ENCODE measurements around the gene CHMP2A. TPM values are rescaled to one million over a fixed set of nuclear protein-coding genes. Genes with fewer than 3 reads are reported as not detected.
A peak's percentile ranks its signal among the peaks of the same experiment; 100 is the strongest.

The CHMP2A gene
- total RNA-seq, 1 experiment from 2014 or later = 109 TPM

DNA sequence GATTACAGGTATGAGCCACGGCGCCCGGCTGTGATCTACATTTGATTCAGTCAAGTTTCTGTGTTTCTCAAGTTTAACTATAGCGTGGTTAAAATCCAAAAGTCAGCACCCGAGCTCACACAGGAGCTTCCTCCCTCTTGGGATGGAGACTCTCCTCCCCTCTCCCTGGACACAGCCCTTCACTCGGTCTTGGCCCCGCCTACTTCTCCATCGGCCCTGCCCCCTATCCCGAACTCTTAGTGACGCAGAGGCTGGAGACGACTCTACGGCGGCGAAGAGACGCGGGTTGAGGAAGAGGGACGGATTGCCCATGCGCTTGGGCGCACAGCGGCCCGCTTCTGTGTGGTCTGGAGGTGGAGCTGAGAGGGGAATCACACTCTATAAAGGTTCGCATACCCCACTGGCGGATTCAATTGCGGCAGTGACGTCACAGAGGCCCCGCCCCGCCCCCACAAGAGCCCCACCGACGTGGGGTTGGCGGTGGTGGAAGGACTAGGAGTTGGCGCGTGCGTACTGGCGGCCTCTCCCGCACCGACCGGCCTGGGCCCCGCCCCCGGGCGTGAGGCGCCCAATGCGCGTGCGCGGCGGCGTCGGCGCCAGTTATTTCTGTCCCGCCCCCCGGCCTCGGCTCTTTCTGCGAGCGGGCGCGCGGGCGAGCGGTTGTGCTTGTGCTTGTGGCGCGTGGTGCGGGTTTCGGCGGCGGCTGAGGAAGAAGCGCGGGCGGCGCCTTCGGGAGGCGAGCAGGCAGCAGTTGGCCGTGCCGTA lies 10.9 kb downstream of the CHMP2A start, which contains the start of gene TRIM28 (continued):
- no peak for TF ChIP-seq NR2C2 (CRISPR knock-in tag; IDR thresholded peaks at IDR 0.05)
- no peak for TF ChIP-seq NFE2L1 (CRISPR knock-in tag; IDR thresholded peaks at IDR 0.05)
- TF ChIP-seq, protein P1, sequence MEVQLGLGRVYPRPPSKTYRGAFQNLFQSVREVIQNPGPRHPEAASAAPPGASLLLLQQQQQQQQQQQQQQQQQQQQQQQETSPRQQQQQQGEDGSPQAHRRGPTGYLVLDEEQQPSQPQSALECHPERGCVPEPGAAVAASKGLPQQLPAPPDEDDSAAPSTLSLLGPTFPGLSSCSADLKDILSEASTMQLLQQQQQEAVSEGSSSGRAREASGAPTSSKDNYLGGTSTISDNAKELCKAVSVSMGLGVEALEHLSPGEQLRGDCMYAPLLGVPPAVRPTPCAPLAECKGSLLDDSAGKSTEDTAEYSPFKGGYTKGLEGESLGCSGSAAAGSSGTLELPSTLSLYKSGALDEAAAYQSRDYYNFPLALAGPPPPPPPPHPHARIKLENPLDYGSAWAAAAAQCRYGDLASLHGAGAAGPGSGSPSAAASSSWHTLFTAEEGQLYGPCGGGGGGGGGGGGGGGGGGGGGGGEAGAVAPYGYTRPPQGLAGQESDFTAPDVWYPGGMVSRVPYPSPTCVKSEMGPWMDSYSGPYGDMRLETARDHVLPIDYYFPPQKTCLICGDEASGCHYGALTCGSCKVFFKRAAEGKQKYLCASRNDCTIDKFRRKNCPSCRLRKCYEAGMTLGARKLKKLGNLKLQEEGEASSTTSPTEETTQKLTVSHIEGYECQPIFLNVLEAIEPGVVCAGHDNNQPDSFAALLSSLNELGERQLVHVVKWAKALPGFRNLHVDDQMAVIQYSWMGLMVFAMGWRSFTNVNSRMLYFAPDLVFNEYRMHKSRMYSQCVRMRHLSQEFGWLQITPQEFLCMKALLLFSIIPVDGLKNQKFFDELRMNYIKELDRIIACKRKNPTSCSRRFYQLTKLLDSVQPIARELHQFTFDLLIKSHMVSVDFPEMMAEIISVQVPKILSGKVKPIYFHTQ (CRISPR knock-in tag; IDR thresholded peaks at IDR 0.05) = no peak
- peak; percentile 75; the same call in 1 of the 2 replicates for TF ChIP-seq ATF1 (CRISPR knock-in tag; IDR thresholded peaks at IDR 0.05)
- TF ChIP-seq, protein P2, sequence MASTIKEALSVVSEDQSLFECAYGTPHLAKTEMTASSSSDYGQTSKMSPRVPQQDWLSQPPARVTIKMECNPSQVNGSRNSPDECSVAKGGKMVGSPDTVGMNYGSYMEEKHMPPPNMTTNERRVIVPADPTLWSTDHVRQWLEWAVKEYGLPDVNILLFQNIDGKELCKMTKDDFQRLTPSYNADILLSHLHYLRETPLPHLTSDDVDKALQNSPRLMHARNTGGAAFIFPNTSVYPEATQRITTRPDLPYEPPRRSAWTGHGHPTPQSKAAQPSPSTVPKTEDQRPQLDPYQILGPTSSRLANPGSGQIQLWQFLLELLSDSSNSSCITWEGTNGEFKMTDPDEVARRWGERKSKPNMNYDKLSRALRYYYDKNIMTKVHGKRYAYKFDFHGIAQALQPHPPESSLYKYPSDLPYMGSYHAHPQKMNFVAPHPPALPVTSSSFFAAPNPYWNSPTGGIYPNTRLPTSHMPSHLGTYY (CRISPR knock-in tag; IDR thresholded peaks at IDR 0.05) = no peak
- TF ChIP-seq GRHL2 (CRISPR knock-in tag; IDR thresholded peaks at IDR 0.05; ENCODE audit: insufficient replicate concordance, severe bottlenecking) = no peak
- TF ChIP-seq, protein P3, sequence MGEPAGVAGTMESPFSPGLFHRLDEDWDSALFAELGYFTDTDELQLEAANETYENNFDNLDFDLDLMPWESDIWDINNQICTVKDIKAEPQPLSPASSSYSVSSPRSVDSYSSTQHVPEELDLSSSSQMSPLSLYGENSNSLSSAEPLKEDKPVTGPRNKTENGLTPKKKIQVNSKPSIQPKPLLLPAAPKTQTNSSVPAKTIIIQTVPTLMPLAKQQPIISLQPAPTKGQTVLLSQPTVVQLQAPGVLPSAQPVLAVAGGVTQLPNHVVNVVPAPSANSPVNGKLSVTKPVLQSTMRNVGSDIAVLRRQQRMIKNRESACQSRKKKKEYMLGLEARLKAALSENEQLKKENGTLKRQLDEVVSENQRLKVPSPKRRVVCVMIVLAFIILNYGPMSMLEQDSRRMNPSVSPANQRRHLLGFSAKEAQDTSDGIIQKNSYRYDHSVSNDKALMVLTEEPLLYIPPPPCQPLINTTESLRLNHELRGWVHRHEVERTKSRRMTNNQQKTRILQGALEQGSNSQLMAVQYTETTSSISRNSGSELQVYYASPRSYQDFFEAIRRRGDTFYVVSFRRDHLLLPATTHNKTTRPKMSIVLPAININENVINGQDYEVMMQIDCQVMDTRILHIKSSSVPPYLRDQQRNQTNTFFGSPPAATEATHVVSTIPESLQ (CRISPR knock-in tag; IDR thresholded peaks at IDR 0.05) = no peak
- TF ChIP-seq, protein P4, sequence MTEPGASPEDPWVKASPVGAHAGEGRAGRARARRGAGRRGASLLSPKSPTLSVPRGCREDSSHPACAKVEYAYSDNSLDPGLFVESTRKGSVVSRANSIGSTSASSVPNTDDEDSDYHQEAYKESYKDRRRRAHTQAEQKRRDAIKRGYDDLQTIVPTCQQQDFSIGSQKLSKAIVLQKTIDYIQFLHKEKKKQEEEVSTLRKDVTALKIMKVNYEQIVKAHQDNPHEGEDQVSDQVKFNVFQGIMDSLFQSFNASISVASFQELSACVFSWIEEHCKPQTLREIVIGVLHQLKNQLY (CRISPR knock-in tag; IDR thresholded peaks at IDR 0.05) = no peak
- TF ChIP-seq ZNF219 (CRISPR knock-in tag; IDR thresholded peaks at IDR 0.05; ENCODE audit: borderline replicate concordance) = no peak
- TF ChIP-seq, protein P5, sequence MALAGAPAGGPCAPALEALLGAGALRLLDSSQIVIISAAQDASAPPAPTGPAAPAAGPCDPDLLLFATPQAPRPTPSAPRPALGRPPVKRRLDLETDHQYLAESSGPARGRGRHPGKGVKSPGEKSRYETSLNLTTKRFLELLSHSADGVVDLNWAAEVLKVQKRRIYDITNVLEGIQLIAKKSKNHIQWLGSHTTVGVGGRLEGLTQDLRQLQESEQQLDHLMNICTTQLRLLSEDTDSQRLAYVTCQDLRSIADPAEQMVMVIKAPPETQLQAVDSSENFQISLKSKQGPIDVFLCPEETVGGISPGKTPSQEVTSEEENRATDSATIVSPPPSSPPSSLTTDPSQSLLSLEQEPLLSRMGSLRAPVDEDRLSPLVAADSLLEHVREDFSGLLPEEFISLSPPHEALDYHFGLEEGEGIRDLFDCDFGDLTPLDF (CRISPR knock-in tag; IDR thresholded peaks at IDR 0.05) = no peak
- TF ChIP-seq RELA (CRISPR knock-in tag; IDR thresholded peaks at IDR 0.05; ENCODE audit: borderline replicate concordance) = no peak
- no peak for TF ChIP-seq NFYB (CRISPR knock-in tag; conservative IDR thresholded peaks at IDR 0.05; ENCODE audit: low read depth)
- TF ChIP-seq, protein P6, sequence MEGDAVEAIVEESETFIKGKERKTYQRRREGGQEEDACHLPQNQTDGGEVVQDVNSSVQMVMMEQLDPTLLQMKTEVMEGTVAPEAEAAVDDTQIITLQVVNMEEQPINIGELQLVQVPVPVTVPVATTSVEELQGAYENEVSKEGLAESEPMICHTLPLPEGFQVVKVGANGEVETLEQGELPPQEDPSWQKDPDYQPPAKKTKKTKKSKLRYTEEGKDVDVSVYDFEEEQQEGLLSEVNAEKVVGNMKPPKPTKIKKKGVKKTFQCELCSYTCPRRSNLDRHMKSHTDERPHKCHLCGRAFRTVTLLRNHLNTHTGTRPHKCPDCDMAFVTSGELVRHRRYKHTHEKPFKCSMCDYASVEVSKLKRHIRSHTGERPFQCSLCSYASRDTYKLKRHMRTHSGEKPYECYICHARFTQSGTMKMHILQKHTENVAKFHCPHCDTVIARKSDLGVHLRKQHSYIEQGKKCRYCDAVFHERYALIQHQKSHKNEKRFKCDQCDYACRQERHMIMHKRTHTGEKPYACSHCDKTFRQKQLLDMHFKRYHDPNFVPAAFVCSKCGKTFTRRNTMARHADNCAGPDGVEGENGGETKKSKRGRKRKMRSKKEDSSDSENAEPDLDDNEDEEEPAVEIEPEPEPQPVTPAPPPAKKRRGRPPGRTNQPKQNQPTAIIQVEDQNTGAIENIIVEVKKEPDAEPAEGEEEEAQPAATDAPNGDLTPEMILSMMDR (IDR thresholded peaks at IDR 0.05) = no peak
- TF ChIP-seq, protein P7, sequence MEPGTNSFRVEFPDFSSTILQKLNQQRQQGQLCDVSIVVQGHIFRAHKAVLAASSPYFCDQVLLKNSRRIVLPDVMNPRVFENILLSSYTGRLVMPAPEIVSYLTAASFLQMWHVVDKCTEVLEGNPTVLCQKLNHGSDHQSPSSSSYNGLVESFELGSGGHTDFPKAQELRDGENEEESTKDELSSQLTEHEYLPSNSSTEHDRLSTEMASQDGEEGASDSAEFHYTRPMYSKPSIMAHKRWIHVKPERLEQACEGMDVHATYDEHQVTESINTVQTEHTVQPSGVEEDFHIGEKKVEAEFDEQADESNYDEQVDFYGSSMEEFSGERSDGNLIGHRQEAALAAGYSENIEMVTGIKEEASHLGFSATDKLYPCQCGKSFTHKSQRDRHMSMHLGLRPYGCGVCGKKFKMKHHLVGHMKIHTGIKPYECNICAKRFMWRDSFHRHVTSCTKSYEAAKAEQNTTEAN (CRISPR knock-in tag; IDR thresholded peaks at IDR 0.05) = no peak; the same call in 1 of the 2 replicates
- no peak for TF ChIP-seq TEAD4 (CRISPR knock-in tag; IDR thresholded peaks at IDR 0.05)
- no peak; the same call in 1 of the 2 replicates for TF ChIP-seq TP53 (CRISPR knock-in tag; IDR thresholded peaks at IDR 0.05)
- TF ChIP-seq ZNF138 (CRISPR knock-in tag; conservative IDR thresholded peaks at IDR 0.05) = no peak
- TF ChIP-seq JUN (CRISPR knock-in tag; IDR thresholded peaks at IDR 0.05) = no peak
- no peak for TF ChIP-seq GTF2I (CRISPR knock-in tag; conservative IDR thresholded peaks at IDR 0.05)
- TF ChIP-seq ZNF416 (CRISPR knock-in tag; IDR thresholded peaks at IDR 0.05) = peak; percentile 85; the same call in 1 of the 2 replicates
- TF ChIP-seq ZBTB21 (CRISPR knock-in tag; IDR thresholded peaks at IDR 0.05; ENCODE audit: borderline replicate concordance) = peak; percentile 69; the same call in 1 of the 2 replicates
- TF ChIP-seq, protein P8, sequence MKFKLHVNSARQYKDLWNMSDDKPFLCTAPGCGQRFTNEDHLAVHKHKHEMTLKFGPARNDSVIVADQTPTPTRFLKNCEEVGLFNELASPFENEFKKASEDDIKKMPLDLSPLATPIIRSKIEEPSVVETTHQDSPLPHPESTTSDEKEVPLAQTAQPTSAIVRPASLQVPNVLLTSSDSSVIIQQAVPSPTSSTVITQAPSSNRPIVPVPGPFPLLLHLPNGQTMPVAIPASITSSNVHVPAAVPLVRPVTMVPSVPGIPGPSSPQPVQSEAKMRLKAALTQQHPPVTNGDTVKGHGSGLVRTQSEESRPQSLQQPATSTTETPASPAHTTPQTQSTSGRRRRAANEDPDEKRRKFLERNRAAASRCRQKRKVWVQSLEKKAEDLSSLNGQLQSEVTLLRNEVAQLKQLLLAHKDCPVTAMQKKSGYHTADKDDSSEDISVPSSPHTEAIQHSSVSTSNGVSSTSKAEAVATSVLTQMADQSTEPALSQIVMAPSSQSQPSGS (CRISPR knock-in tag; IDR thresholded peaks at IDR 0.05; ENCODE audit: borderline replicate concordance, low read depth) = no peak
- TF ChIP-seq, protein P9, sequence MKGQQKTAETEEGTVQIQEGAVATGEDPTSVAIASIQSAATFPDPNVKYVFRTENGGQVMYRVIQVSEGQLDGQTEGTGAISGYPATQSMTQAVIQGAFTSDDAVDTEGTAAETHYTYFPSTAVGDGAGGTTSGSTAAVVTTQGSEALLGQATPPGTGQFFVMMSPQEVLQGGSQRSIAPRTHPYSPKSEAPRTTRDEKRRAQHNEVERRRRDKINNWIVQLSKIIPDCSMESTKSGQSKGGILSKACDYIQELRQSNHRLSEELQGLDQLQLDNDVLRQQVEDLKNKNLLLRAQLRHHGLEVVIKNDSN (CRISPR knock-in tag; IDR thresholded peaks at IDR 0.05) = 0 out of 2 replicates have a peak, but pooled peaks have one; percentile 31
- 0 out of 2 replicates have a peak, but pooled peaks have one; percentile 42 for TF ChIP-seq ZNF232 (CRISPR knock-in tag; IDR thresholded peaks at IDR 0.05)
- 0 out of 2 replicates have a peak, but pooled peaks have one; percentile 29 for TF ChIP-seq TEAD1 (CRISPR knock-in tag; IDR thresholded peaks at IDR 0.05)
